Lower leg skin (tissue), 3 donors: ENCODE data around the gene SKAP1.

ENCODE experiments used
- POLR2A ChIP-seq, 2 donors: fragments of 450-650 bp; IDR thresholded peaks; one replicate each; pipeline ENCODE4 v1.6.1; 2016 to 2017; ENCODE audit warnings: antibody characterized with exemption in 2 of 2, mild to moderate bottlenecking in 1 of 2, moderate library complexity in 1 of 2
- TF ChIP-seq, protein P1 (sequence below), 3 donors: fragments of 450-650 bp; IDR thresholded peaks; one replicate each; pipeline ENCODE4 v1.5.1; 2016; ENCODE audit warnings: antibody characterized with exemption in 3 of 3, mild to moderate bottlenecking in 3 of 3, moderate library complexity in 2 of 3

DNA sequence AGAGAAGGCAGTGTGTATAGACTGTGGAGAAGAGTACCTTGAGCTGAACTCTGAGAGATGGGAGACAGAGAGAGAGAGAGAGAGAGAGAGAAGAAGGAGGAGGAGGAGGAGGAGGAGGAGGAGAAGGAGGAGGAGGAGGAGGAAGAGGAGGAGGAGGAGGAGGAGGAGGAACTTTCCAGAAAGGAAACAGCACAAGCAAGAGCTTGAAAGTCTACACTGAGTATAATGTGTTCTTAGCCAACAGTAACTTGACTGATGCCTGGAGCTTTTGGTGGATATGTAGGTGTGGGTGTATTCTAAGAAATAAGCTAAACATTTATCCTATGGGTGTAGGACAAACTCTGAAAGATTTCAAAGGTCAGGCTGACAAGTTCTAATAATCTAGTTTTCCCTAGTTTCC is 206.1 kb downstream of the SKAP1 start:
- TF ChIP-seq, protein P1, sequence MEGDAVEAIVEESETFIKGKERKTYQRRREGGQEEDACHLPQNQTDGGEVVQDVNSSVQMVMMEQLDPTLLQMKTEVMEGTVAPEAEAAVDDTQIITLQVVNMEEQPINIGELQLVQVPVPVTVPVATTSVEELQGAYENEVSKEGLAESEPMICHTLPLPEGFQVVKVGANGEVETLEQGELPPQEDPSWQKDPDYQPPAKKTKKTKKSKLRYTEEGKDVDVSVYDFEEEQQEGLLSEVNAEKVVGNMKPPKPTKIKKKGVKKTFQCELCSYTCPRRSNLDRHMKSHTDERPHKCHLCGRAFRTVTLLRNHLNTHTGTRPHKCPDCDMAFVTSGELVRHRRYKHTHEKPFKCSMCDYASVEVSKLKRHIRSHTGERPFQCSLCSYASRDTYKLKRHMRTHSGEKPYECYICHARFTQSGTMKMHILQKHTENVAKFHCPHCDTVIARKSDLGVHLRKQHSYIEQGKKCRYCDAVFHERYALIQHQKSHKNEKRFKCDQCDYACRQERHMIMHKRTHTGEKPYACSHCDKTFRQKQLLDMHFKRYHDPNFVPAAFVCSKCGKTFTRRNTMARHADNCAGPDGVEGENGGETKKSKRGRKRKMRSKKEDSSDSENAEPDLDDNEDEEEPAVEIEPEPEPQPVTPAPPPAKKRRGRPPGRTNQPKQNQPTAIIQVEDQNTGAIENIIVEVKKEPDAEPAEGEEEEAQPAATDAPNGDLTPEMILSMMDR (IDR thresholded peaks at IDR 0.05): no peak
- no peak for TF ChIP-seq POLR2A (IDR thresholded peaks at IDR 0.05)
